ENCODE results near the gene STK32C.

Gene STK32C

GRCh38 chr10:132182591-132182990 is 125.2 kb downstream of the STK32C start:
- no peak for DNase-seq (ENCODE audit: low read depth)

DNA sequence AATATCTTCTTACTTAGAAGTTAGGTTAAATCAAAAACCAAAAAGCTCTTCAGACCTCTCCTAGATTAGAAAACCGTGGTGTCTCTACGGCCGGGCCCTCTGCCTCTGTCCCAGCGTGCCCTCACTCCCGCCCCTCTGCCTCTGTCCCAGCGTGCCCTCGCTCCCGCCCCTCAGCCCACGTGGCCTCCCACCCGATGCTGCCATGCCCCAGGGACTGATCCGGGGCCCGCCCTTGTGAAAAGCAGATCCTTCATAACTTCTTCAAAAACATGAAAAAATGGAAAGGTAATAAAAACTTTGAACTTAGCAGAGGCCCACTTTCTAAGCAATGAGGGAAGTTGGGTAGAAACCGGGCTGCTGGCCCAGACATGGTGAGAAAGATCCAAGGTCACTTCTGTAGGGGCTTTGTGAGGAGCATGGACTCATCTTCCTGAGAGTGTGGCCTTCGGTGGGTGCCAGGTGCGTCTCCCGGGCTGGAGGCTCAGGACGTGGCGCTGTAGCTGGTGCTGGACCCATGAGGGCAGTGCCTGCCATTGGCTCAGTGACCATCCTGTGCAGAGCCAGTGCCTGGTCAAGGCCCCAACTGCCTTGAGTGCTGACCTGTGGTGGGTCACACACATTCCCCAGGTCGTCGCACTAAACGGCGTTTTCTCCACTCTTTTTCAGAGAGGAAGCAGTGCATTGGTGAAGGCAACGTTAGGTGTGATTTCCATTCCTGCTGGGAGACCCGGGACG is 125.9 kb downstream of the STK32C start:
- DNase-seq (ENCODE audit: low read depth) = no peak

DNA sequence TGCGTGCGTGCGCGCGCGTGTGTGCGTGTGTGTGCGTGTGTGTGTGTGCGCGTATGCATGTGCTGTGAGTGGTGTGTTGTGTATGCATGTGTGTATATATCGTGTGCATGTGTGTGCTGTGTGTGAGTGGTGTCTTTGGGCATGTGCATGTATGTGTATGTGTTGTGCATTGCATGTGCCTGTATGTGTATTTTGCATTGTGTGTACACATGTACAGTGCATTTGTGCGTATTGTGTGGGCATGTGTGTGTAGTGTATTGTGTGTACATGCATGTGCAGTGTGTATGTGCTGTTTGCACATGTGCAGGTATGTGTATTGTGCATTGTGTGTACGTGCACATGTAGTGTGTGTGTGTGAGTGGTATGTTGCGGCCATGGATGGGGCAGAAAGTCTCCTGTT is 127.0 kb downstream of the STK32C start:
- DNase-seq (ENCODE audit: low read depth) = no peak

DNA sequence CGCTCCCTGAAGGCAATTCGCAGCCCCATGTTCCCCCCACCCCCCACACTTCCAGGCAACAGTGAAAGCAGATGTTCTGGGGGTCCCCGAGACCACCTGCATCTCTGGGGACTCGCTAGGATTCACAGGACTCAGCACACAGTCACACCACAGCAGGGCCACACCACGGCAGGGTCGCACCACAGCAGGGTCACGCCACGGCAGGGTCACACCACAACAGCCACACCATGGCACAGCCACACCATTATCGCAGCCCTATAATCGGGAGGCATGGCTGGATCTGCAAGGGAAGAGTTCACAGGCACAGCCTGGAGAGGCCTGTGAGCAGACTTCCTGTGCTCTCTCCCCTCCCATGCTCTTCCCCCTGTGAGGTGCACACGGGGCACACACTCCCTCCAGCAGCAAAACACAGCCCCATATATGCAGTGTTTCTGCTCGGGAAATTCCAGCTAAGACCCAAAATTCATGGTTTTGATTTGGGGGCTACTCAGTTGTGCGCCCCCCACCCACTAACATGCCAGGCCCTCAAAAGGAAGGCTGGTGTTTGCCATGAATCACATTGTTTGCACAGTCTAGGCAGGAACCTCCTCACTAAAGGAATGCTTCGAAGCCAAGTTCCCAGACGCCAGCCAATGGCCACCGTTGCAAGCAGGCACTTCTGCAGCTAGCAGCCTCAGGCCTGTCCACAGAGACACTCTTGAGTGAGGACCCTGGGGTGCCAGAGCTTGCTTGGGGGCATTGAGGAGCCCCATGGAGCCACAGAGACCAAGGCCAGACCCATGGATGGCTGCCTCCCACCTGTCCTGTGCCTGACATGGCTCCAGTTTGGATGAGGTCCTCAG is 128.0 kb downstream of the STK32C start:
- no peak for DNase-seq (ENCODE audit: low read depth)

DNA sequence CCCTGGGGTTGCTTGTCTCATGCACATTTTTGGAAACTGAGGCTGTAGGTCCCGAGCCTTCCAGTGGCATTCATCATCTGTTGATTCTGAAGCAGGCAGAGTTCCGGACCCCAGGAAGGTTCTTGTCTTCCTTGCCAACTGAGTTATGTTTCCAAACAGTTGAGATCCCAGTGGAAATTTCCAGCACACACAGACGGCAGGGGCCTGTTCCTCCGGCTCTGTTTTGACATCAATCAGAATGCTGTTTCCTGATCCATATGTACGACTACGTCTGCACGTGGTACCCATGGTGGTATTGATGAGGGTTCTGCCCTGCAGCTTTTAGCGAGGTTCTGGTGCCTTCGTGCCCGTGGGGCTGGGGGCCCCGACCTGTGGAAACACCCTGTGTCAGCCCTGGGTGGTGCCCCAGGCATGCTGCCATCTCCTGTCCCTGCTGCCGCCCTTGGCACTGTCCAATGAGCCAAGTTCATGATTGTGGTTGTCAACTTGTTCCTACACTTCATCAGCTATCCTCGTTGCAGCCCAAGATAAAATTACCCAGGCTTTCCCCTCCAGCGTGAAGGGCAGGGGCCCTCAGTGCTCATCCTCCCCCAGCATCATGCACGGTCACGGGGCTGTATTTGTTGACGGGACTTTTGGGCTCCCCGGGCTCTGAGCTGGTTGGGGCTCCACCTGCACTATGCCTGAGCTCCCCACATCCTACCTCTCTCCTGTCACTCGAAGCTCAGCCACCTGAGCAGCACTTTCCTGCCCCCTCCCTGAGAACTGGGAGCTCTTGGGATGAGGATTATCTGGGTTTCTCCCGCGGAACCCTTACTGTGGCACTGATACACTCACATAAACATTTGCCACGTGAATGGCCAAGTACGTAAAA is 128.8 kb downstream of the STK32C start:
- DNase-seq (ENCODE audit: low read depth) = no peak

GRCh38 chr10:132178046-132178445 is 129.7 kb downstream of the STK32C start:
- no peak for DNase-seq (ENCODE audit: low read depth)

DNA sequence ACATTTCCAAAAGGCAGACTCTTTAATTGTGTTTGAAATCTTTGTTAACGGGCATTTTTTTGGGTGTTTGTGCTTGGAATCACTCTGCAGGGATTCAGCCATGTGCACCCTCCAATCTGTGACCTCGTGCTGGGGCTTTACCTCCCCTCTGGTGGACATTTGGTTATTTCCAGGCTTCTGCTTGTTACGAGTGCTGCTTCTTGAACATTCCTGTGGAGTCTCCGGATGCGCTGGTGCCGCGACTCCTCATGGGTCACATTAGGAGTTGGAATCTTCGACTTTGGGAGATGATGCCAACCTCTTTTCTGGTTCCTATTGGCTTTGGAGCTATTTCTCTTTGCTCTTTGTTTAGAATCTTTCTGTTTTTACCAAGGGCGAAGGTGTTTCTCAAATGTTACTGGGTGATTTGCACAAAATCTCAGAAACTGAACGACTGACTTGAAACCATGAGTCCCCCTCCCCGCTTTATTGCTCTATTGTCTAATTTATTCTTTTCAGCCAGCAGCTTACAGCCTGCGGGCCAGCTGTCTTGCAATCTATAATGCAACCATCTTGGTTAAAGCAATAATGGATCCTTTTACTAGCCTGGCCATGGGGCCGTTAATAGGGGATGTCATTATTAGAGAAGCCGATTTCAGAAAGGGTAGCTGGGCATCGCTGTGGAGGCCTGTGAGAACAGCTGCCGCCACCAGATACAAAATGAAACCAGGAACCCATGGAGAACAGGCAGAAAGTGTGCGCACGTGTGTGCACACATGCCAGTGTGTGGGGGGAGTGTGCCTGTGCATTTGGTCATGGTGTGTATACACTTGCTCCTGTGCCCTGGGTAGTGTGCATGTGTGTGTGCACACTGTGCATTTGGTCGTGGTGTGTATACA is 130.9 kb downstream of the STK32C start:
- DNase-seq (ENCODE audit: low read depth) = no peak

- no peak for DNase-seq (ENCODE audit: low read depth)
Measured at GRCh38 chr10:132175907-132176581, 131.7 kb downstream of the STK32C start.

DNA sequence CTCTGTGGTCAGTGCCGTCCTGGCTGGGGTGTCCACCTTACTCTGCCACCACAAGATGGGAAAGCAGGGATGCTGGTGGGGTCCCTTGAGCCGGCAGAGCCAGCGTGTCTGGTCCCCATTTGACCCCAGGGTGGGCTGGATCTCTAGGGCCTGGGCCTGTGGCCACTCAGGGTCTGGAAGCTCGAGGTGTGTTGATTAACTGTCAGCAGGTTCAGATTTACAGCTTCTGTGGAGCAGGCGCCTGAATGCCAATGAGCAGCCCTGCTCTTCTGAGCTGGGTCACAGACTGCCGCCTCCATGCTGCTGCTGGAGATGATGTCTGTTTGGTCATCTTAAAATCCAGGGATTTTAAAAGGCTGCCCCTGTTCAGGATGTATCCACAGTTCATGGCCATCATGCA is 132.3 kb downstream of the STK32C start:
- no peak for DNase-seq (ENCODE audit: low read depth)

DNA sequence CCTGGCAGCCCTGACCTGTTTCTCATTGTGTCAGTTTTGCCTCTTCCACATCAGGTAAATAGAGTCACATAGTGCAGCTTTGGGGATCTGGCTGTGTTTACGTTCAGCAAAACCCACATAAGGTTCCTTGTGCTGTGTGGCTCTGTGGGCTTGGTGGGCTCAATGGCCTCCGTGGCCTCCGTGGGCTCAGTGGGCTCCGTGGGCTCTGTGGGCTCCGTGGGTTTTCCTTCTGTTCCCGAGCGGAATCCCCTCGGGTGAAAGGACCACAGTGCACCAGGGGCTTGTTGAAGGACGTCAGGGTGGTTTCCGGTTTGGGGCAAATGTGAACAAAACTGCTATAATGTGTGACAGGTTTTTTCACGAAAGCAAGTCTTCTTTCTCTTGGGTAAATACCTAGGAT is 133.5 kb downstream of the STK32C start:
- no peak for DNase-seq (ENCODE audit: low read depth)

DNA sequence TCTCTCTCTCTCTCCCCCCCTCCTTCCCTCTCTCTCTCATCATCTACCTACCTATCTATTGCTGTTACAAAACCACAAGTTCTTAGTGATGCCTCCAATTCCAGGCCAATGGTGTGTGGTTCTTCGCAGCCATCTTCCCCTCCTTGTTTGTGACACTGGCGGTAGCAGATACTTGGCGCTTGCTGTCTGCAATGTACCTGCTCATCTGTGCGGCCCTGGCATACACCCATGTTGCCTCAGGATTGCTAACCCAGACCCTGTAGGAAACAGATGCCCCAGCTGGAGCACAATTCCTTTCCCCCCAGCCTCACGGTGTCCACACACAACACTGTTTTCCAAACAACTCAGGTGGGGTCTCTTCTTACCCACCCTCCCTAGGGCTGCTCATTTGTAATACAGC is 134.6 kb downstream of the STK32C start:
- no peak for DNase-seq (ENCODE audit: low read depth)

DNA sequence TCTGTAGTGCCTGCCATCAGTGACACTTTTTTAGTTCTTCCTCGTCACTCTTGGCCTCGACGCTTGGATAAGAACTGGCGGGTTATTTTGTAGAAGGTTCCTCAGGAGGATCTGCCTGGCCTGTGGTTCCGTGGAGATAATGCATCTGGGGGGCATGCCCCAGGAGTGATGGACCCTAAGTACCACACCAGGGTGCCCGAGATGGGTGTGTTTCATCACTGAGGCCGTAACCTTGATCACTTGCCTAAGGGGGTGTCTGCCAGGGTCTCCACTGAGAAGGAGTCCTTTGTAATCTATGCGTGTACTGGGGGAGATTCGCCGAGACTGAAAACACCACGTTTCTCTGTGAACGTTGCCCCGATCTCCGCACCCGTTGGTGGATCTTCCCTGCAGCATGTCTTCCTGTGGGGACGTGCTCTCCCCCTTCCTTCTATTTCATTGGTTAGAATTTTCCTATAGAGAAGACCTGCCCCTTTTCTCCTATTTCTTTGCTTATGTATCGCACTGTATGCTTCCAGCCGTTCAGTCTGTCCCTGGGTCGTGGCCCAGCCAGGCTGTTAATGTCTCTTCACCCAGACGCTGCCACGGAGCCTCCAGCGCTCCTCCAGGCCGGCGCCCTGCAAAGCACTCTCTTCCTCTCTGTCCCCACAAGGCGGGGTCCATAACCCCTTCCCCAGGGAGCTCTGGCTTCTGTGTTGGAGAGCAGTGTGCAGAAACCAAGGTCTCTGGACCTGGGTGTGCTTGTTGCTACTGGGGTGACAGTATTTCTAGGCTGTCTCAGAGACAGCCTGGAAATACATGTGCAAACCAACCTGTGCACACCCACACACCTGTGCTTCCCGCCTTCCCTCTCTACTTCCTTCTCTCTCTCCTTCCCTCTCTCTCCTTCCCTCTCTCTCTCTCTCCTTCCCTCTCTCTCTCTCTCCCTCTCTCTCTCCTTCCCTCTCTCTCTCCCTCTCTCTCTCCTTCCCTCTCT is 135.4 kb downstream of the STK32C start:
- DNase-seq (ENCODE audit: low read depth) = no peak

GRCh38 chr10:132170561-132171361 is 137.0 kb downstream of the STK32C start:
- no peak for DNase-seq (ENCODE audit: low read depth)

DNA sequence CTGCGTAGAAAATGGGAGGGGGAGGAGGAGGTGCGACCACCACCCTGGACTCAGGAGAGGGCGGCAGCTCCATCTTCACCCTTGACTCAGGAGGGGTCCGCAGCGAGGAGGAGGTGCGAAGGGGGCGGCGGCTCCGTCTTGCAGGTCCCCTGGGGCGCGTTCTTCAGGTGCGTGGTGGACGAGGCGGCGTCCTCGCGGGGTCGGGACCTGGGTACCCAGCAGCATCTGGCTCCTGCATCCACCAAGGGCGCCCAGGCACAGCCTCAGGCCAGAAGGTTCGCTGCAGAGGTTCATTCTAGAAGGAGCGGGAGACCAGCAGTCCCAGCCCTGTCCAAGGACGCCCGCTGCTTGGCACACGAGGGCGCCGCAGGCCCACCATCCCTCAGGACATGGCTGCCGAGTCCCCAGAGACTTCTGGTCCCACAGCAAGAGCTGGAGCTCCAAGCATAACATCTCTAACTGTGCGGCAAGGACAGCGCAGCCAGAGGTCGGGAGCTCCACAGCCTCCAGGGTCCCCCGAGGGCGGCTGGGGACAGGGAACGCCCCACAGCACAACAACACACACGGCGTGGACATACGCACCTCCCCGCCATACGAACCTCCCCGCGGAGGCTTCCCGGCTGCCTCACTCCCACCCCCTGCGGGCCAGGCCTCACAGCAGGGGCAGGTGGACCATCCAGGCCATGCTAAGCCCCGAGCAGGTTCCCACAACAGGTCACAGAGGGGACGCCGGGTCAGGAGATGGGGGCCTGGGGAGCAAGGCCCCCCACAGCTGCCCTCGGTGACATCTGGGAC is 137.8 kb downstream of the STK32C start:
- DNase-seq (ENCODE audit: low read depth) = no peak

DNA sequence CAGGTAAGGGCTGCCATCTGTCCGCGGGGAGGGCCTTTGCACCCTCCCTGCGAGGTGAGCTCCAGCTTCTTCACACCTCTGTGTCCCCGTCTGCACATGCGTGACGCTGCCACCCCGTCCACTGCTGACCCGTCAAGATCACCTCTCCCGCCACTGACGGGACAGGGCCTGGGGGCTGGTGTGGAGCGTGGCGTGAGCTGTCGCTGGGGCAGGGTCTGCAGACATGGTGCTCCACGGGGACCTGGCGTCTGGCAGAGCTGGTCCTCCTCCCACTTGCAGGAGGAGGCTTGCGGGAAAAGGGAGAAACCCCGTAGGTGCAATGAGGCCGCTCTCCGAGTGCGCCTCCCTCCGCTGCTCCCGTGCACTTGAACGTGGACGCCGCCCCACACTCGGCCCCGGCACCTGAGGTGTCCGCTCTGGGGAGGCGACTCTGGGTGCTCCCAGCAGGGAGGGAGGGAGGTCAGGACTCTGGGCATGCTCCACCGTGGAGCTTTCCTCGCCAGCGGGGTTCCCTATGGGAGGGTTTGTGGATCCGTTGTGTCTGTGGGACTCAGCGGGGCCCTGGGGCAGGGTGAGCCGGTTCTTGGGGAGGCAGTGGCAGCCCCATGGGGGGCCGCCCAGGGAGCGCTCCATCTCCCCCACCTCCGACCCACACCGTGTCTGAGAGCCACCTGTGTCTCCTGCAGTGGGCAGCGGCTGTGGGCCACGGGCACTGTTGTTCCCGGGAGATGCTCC is 138.6 kb downstream of the STK32C start:
- no peak for DNase-seq (ENCODE audit: low read depth)

- no peak for DNase-seq (ENCODE audit: low read depth)
Measured at GRCh38 chr10:132168571-132169030, 139.1 kb downstream of the STK32C start.

DNA sequence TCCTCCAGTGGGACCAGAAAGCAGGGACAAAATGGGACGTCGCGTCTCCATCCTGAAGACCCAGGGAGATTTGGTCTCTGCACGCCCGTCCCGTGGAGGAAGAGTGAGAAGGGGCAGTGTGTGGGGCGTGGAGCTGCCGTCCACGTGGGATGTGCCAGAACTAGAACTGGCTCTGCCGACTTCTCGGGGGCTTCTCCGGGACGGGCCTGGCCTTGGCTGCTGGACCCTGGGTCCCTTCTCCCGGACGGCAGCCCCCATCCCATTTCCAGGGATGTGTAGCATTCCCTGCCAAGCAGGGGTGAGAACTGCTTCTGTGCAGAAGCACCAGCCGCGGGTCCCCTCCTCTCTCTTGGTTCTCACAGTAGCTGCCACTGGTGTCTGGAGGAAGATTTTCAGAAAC is 139.8 kb downstream of the STK32C start:
- DNase-seq (ENCODE audit: low read depth) = no peak
